Tibial nerve (tissue), 4 donors: ENCODE data around the gene TIAM1. TPM values are rescaled to one million over a fixed set of nuclear protein-coding genes. Genes with fewer than 3 reads are reported as not detected.

Experiments used
- DNase-seq, 2 donors: peaks; one replicate each; pipeline ENCODE4 v3.0.0-alpha.2; 2019; ENCODE audit warnings: low spot score in 2 of 2
- H3K27ac ChIP-seq, 4 donors: fragments of 200-600 bp; sonication (generic) in 3 of 4; one replicate each; pipeline ENCODE4 v1.5.1; 2017 to 2019; ENCODE audit warnings: mild to moderate bottlenecking in 1 of 4
- H3K27me3 ChIP-seq, 2 donors: fragments of 200-600 bp; sonication (generic) in 1 of 2; one replicate each; pipeline versions ENCODE4 v1.5.1 to v1.6.0; 2017 to 2019
- H3K36me3 ChIP-seq, 3 donors: fragments of 200-600 bp; sonication (generic); one replicate each; pipeline ENCODE4 v1.5.1; 2018 to 2019
- H3K4me1 ChIP-seq, 4 donors: fragments of 200-600 bp; sonication (generic) in 3 of 4; one replicate each; pipeline ENCODE4 v1.5.1; 2017 to 2019
- H3K4me3 ChIP-seq, 4 donors: fragments of 200-600 bp; sonication (generic) in 3 of 4; one replicate each; pipeline ENCODE4 v1.5.1; 2017 to 2019; ENCODE audit warnings: mild to moderate bottlenecking in 1 of 4, moderate library complexity in 1 of 4
- H3K9me3 ChIP-seq, 4 donors: fragments of 200-600 bp; sonication (generic) in 3 of 4; one replicate each; pipeline ENCODE4 v1.5.1; 2017 to 2019
- EP300 ChIP-seq, 2 donors: sonication (generic); formaldehyde crosslinking; IDR thresholded peaks; one replicate each; pipeline ENCODE4 v1.6.1; 2017; ENCODE audit warnings: antibody characterized with exemption in 2 of 2, mild to moderate bottlenecking in 1 of 2
- POLR2A ChIP-seq, 2 donors: fragments of 450-650 bp; IDR thresholded peaks; one replicate each; pipeline ENCODE4 v1.6.1; 2017; ENCODE audit warnings: antibody characterized with exemption in 2 of 2, mild to moderate bottlenecking in 2 of 2, moderate library complexity in 2 of 2
- WGBS, 2 donors: methylation state at CpG; one replicate each; pipeline ENCODE4 v1.1.5; 2018; 5-methylcytosine and 5-hydroxymethylcytosine counted together
- total RNA-seq, 4 donors: library from RNA; depleted of rRNA; stranded (reverse); fragments of >200 nt; gene quantifications; one replicate each; pipeline ENCODE4 v1.1.0, GENCODE V29; 2016
- TF ChIP-seq, protein P1 (sequence below), 5 experiments: fragments of 200-600 bp in 3 of 5; fragments of 450-650 bp in 2 of 5; sonication (generic) in 3 of 5; IDR thresholded peaks; one replicate each; pipeline ENCODE4 v1.5.1; 2016 to 2019; ENCODE audit warnings: antibody characterized with exemption in 5 of 5, mild to moderate bottlenecking in 3 of 5, moderate library complexity in 2 of 5

Gene TIAM1
- total RNA-seq, 4 donors from 2014 or later, result 25.3 to 44.7 (median 31.6) TPM

GRCh38 chr21:31298618-31299269 is 45.3 kb downstream of the TIAM1 start:
- Histone ChIP-seq H3K4me1 (peaks cover 0 to 8% (median 0%) of the 10 kb centered on the region in 4 donors), H3K9me3 (no peaks in the 10 kb centered on the region), H3K36me3 (no peaks in the 10 kb centered on the region), H3K4me3 (no peak overlapping the region), H3K27ac (no peak overlapping the region), H3K27me3 (no peaks in the 10 kb centered on the region)
- TF ChIP-seq, protein P1, sequence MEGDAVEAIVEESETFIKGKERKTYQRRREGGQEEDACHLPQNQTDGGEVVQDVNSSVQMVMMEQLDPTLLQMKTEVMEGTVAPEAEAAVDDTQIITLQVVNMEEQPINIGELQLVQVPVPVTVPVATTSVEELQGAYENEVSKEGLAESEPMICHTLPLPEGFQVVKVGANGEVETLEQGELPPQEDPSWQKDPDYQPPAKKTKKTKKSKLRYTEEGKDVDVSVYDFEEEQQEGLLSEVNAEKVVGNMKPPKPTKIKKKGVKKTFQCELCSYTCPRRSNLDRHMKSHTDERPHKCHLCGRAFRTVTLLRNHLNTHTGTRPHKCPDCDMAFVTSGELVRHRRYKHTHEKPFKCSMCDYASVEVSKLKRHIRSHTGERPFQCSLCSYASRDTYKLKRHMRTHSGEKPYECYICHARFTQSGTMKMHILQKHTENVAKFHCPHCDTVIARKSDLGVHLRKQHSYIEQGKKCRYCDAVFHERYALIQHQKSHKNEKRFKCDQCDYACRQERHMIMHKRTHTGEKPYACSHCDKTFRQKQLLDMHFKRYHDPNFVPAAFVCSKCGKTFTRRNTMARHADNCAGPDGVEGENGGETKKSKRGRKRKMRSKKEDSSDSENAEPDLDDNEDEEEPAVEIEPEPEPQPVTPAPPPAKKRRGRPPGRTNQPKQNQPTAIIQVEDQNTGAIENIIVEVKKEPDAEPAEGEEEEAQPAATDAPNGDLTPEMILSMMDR (IDR thresholded peaks at IDR 0.05), result no peak
- no peak for TF ChIP-seq EP300 (IDR thresholded peaks at IDR 0.05)
- no peak for TF ChIP-seq POLR2A (IDR thresholded peaks at IDR 0.05)
- WGBS, 2 donors, result 81 to 84% methylated on average over 6 of the region's 6 CpGs
- DNase-seq, result no peak

DNA sequence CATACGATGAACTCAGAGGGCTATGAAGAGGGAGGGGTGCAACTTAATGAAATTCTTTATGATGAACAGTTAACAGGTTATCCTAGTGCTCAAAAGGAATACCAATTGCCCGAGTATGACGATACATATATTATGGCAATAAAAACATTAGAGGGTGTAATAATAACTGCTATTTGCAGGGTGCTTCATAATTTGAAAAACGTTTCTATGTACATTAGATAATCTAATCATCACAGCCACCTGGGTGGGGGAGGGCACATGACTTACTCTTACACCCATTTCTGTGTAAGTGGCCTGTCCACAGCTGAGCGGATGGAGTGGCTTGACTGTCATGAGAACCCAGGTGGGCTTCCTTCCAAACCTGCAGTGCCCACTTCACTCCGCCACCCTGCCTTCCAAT is 46.3 kb downstream of the TIAM1 start:
- H3K27me3 ChIP-seq, result no peaks in the 10 kb centered on the region
- H3K27ac ChIP-seq, result no peak overlapping the region
- no peak overlapping the region for H3K4me3 ChIP-seq
- H3K9me3 ChIP-seq, result no peaks in the 10 kb centered on the region
- H3K36me3 ChIP-seq, result no peaks in the 10 kb centered on the region
- DNase-seq, result no peak
- 93% methylated on average over 6 of the region's 6 CpGs for WGBS, 2 donors
- peaks cover 0 to 10% (median 0%) of the 10 kb centered on the region in 4 donors for H3K4me1 ChIP-seq
- TF ChIP-seq, protein P1 (IDR thresholded peaks at IDR 0.05), result no peak
- TF ChIP-seq POLR2A (IDR thresholded peaks at IDR 0.05), result no peak
- no peak for TF ChIP-seq EP300 (IDR thresholded peaks at IDR 0.05)

DNA sequence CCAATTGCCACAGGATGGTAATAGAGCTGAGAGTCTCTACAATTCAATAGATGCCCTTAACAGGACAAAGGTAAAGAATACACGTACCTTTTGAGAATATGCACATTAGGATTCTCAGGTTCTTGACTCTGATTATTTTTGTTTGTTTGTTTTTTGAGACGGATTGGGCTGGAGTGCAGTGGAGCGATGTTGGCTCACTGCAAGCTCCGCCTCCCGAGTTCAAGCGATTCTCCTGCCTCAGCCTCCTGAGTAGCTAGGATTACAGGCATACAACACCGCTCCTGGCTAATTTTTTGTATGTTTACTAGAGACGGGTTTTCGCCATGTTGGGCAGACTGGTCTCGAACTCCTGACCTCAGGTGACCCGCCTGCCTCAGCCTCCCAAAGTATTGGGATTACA is 48.4 kb downstream of the TIAM1 start:
- DNase-seq, result no peak
- WGBS, 2 donors, result 95 to 96% methylated on average over 11 of the region's 11 CpGs
- no peaks in the 10 kb centered on the region for H3K36me3 ChIP-seq

DNA sequence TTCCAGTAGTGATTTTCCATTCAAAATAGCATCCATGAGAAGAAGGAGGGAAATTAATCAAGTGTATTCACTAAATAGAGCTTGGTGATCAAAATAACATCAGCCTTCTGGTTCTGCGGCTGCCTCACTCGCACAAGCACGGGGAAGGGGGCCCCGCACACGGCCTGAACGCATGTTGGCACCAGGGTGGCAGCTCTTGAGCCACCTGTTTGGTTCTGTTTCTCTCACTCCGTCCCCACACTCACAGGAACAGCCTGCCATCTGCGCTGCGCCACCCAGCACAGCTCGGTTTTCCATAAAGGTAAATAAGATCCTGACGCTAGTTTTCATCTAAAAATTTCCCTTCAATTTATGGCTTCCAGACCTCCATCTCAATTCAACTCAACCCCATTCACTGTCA is 49.4 kb downstream of the TIAM1 start:
- TF ChIP-seq, protein P1 (IDR thresholded peaks at IDR 0.05), result no peak
- no peak for TF ChIP-seq EP300 (IDR thresholded peaks at IDR 0.05)
- no peak for TF ChIP-seq POLR2A (IDR thresholded peaks at IDR 0.05)
- Histone ChIP-seq H3K27ac (no peak overlapping the region), H3K36me3 (no peaks in the 10 kb centered on the region), H3K4me3 (no peak overlapping the region), H3K27me3 (no peaks in the 10 kb centered on the region), H3K4me1 (peaks cover 0 to 10% (median 0%) of the 10 kb centered on the region in 4 donors), H3K9me3 (no peaks in the 10 kb centered on the region)
- DNase-seq, result no peak
- 96 to 97% methylated on average over 11 of the region's 11 CpGs for WGBS, 2 donors

More for the DNA sequence above, 48.4 kb downstream of the TIAM1 start:
- H3K4me3 ChIP-seq, result no peak overlapping the region
- TF ChIP-seq POLR2A (IDR thresholded peaks at IDR 0.05) (no peak), EP300 (IDR thresholded peaks at IDR 0.05) (no peak)
- TF ChIP-seq, protein P1 (IDR thresholded peaks at IDR 0.05), result no peak
- no peaks in the 10 kb centered on the region for H3K27me3 ChIP-seq
- no peak overlapping the region for H3K27ac ChIP-seq
- H3K4me1 ChIP-seq, result peaks cover 0 to 10% (median 0%) of the 10 kb centered on the region in 4 donors
- no peaks in the 10 kb centered on the region for H3K9me3 ChIP-seq

- Histone ChIP-seq H3K27ac (no peak overlapping the region), H3K36me3 (no peaks in the 10 kb centered on the region), H3K27me3 (no peaks in the 10 kb centered on the region), H3K4me1 (peaks cover 0 to 10% (median 0%) of the 10 kb centered on the region in 4 donors), H3K4me3 (no peak overlapping the region), H3K9me3 (no peaks in the 10 kb centered on the region)
- TF ChIP-seq POLR2A (IDR thresholded peaks at IDR 0.05) (no peak), EP300 (IDR thresholded peaks at IDR 0.05) (no peak)
- TF ChIP-seq, protein P1 (IDR thresholded peaks at IDR 0.05), result no peak
- no peak for DNase-seq
Measured at GRCh38 chr21:31293986-31294385, 50.1 kb downstream of the TIAM1 start.
